C4-2B (cell line): ENCODE data around the gene ZFR.

Experiments
- CTCF ChIP-seq: fragments of 450-650 bp; conservative IDR thresholded peaks from 2 replicates; pipeline ENCODE4 v1.5.1; 2017; ENCODE audit warnings: mild to moderate bottlenecking
- ZFX ChIP-seq: fragments of 450-650 bp; IDR thresholded peaks from 2 replicates; pipeline ENCODE4 v1.6.1; 2017

GRCh38 chr5:32312197-32312594, 132.3 kb downstream of the ZFR start:
- no peak for TF ChIP-seq CTCF
- no peak for TF ChIP-seq ZFX
